Measurements from ENCODE around the gene ADCY1. TPM values are rescaled to one million over a fixed set of nuclear protein-coding genes. Genes with fewer than 3 reads are reported as not detected.

Gene ADCY1
- total RNA-seq, 1 experiment from 2014 or later = 0.71 TPM

DNA sequence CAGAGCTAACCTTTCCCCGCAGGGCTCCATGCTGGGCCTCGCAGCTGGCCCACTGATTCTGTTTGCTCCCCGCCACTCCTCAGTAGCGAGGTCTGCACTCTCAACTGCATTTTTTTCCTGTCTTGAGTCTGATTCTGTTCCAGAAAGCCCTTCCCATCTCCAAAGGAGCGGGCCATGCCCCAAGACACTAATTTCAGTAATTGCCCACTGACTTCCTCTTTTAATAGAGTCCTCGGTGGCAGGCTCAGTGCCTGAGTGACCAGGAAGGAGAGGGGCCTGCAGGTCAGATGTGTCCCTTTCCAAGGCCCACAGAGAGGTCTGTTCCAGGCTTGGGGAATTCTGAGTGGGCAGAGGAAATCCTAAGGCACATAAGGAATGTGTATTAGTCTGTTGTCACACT, 77.4 kb downstream of the ADCY1 start:
- CTCF ChIA-PET = no interaction called here
- intact Hi-C loops (cut with micrococcal nuclease; ENCODE audit: unreplicated experiment) = no loop called here
- Histone ChIP-seq H3K4me3 (ENCODE audit: low read depth, low read length, poor library complexity, severe bottlenecking) (no peak overlapping the region), H3K9me3 (ENCODE audit: low read depth, low read length, poor library complexity, severe bottlenecking) (no peaks in the 10 kb centered on the region), H3K27ac (ENCODE audit: low read depth, low read length, poor library complexity, severe bottlenecking) (no peak overlapping the region), H3K36me3 (ENCODE audit: insufficient read depth, low read length, poor library complexity, severe bottlenecking) (no peaks in the 10 kb centered on the region), H3K4me1 (ENCODE audit: insufficient read depth, low read length, poor library complexity, severe bottlenecking) (no peaks in the 10 kb centered on the region), H3K27me3 (replicated peaks; ENCODE audit: insufficient read depth, low read depth, low read length, poor library complexity) (no peaks in the 10 kb centered on the region)
- POLR2A ChIA-PET (ENCODE audit: low non-redundant PET) = no interaction called here
- BruUV-seq (replicated peaks) = no TSS peak
- no peak for DNase-seq (ENCODE audit: low spot score)
- TF ChIP-seq, protein P1, sequence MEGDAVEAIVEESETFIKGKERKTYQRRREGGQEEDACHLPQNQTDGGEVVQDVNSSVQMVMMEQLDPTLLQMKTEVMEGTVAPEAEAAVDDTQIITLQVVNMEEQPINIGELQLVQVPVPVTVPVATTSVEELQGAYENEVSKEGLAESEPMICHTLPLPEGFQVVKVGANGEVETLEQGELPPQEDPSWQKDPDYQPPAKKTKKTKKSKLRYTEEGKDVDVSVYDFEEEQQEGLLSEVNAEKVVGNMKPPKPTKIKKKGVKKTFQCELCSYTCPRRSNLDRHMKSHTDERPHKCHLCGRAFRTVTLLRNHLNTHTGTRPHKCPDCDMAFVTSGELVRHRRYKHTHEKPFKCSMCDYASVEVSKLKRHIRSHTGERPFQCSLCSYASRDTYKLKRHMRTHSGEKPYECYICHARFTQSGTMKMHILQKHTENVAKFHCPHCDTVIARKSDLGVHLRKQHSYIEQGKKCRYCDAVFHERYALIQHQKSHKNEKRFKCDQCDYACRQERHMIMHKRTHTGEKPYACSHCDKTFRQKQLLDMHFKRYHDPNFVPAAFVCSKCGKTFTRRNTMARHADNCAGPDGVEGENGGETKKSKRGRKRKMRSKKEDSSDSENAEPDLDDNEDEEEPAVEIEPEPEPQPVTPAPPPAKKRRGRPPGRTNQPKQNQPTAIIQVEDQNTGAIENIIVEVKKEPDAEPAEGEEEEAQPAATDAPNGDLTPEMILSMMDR (conservative IDR thresholded peaks at IDR 0.05; ENCODE audit: low read depth, low read length) = no peak
- TF ChIP-seq EZH2 (IDR thresholded peaks at IDR 0.05; ENCODE audit: borderline replicate concordance, low read depth, low read length, poor library complexity, severe bottlenecking) = no peak

DNA sequence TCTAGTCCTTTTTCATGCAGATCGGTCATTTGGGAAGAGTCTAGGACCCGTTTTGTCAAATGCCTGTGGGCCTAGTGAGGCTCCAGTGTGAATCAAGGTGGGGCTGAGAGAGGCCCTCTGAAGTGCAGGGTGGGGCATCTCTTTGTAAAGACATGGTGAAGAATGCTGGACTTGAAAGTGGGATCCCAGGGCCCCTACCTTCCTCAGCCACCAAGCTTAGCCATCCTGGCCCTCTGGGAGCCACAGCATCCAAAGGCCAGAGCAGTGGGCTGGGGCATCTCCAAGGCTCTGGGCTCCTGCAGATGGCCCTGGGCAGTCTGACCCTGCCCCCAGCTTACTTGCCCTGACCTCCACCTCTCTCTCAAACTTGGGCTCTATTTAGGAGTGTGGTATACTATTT, 78.5 kb downstream of the ADCY1 start:
- H3K36me3 ChIP-seq (ENCODE audit: insufficient read depth, low read length, poor library complexity, severe bottlenecking) = no peaks in the 10 kb centered on the region
- CTCF ChIA-PET = no interaction called here
- no peak overlapping the region for H3K27ac ChIP-seq (ENCODE audit: low read depth, low read length, poor library complexity, severe bottlenecking)
- H3K9me3 ChIP-seq (ENCODE audit: low read depth, low read length, poor library complexity, severe bottlenecking) = no peaks in the 10 kb centered on the region
- POLR2A ChIA-PET (ENCODE audit: low non-redundant PET) = no interaction called here
- H3K4me1 ChIP-seq (ENCODE audit: insufficient read depth, low read length, poor library complexity, severe bottlenecking) = no peaks in the 10 kb centered on the region
- no peaks in the 10 kb centered on the region for H3K27me3 ChIP-seq (replicated peaks; ENCODE audit: insufficient read depth, low read depth, low read length, poor library complexity)
- H3K4me3 ChIP-seq (ENCODE audit: low read depth, low read length, poor library complexity, severe bottlenecking) = no peak overlapping the region
- TF ChIP-seq EZH2 (IDR thresholded peaks at IDR 0.05; ENCODE audit: borderline replicate concordance, low read depth, low read length, poor library complexity, severe bottlenecking) = no peak
- TF ChIP-seq, protein P1 (conservative IDR thresholded peaks at IDR 0.05; ENCODE audit: low read depth, low read length) = no peak
- intact Hi-C loops (cut with micrococcal nuclease; ENCODE audit: unreplicated experiment) = no loop called here
- DNase-seq (ENCODE audit: low spot score) = no peak
- no TSS peak for BruUV-seq (replicated peaks)

DNA sequence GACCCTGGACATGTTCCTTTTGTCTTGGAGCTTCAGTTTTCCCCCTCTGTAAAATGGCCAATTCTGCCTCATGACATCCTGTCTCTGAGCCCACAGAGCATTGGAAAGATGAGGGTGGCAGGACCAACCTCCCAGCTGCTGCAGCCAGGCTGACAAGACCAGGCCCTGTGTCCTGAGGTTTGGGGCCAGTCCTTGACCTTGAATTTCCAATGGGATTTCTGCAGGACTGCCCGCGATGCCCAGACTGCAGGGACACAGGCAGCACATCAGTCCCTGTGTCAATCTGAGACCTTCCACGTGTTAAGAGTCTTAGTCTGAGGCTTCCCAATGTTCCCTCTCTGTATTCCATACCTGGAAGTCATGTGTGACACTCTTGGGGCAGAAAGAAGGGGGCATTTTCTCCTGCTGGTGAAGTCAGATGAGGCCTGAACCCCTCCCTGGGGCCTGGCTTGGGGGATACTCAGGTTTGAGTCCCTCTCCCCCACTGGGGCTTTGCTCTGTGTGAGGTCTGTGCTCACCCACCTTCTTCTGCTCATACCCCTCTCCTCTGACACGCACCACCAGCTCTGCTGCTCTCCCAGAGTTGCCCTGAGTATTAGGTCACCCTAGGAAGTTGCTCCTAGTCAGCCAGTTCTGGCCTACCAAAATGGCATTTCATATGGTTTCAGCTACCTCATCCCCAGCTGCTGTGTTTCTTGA, 79.2 kb downstream of the ADCY1 start:
- intact Hi-C loops (cut with micrococcal nuclease; ENCODE audit: unreplicated experiment) = no loop called here
- ChIA-PET CTCF (no interaction called here), POLR2A (ENCODE audit: low non-redundant PET) (no interaction called here)
- Histone ChIP-seq H3K4me1 (ENCODE audit: insufficient read depth, low read length, poor library complexity, severe bottlenecking) (no peaks in the 10 kb centered on the region), H3K27me3 (replicated peaks; ENCODE audit: insufficient read depth, low read depth, low read length, poor library complexity) (no peaks in the 10 kb centered on the region), H3K9me3 (ENCODE audit: low read depth, low read length, poor library complexity, severe bottlenecking) (no peaks in the 10 kb centered on the region), H3K27ac (ENCODE audit: low read depth, low read length, poor library complexity, severe bottlenecking) (no peak overlapping the region), H3K4me3 (ENCODE audit: low read depth, low read length, poor library complexity, severe bottlenecking) (no peak overlapping the region), H3K36me3 (ENCODE audit: insufficient read depth, low read length, poor library complexity, severe bottlenecking) (no peaks in the 10 kb centered on the region)
- no peak for DNase-seq (ENCODE audit: low spot score)
- BruUV-seq (replicated peaks) = no TSS peak
- no peak for TF ChIP-seq EZH2 (IDR thresholded peaks at IDR 0.05; ENCODE audit: borderline replicate concordance, low read depth, low read length, poor library complexity, severe bottlenecking)
- TF ChIP-seq, protein P1 (conservative IDR thresholded peaks at IDR 0.05; ENCODE audit: low read depth, low read length) = no peak

Measured in A673 (cell line).